ENCODE measurements around the gene OOEP. TPM values are rescaled to one million over a fixed set of nuclear protein-coding genes. Genes with fewer than 3 reads are reported as not detected.

The OOEP gene
- not detected for total RNA-seq

DNA sequence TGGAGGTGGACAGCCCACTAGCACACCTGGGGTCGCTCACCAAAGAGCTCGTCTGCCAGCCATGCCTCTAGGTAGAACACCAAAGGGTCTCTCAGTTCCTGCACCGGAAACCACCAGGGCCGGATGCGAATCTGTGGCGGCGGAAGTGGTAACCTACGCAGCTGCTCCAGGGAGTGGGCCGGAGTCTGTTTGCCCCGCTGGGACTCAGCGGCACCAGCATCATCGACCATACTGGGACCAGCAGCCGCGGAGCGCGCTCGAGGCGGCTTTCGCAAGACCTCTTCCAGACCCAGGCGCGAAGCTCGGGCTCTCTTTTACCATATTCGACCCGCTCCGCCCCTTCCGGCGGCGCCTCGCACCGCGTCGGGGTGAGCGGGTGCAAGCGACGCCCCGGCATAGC lies at the start of gene OOEP:
Gene OOEP (minus strand): TSS at position 335 of the 400 bp plus-strand sequence. CDS start 105 bp downstream, at position 230.
- no peak for TF ChIP-seq POLR2A (IDR thresholded peaks at IDR 0.05)
- TF ChIP-seq, protein P1, sequence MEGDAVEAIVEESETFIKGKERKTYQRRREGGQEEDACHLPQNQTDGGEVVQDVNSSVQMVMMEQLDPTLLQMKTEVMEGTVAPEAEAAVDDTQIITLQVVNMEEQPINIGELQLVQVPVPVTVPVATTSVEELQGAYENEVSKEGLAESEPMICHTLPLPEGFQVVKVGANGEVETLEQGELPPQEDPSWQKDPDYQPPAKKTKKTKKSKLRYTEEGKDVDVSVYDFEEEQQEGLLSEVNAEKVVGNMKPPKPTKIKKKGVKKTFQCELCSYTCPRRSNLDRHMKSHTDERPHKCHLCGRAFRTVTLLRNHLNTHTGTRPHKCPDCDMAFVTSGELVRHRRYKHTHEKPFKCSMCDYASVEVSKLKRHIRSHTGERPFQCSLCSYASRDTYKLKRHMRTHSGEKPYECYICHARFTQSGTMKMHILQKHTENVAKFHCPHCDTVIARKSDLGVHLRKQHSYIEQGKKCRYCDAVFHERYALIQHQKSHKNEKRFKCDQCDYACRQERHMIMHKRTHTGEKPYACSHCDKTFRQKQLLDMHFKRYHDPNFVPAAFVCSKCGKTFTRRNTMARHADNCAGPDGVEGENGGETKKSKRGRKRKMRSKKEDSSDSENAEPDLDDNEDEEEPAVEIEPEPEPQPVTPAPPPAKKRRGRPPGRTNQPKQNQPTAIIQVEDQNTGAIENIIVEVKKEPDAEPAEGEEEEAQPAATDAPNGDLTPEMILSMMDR (IDR thresholded peaks at IDR 0.05) = no peak
- Histone ChIP-seq H3K9me3 (no peaks in the 10 kb centered on the region), H3K27me3 (no peaks in the 10 kb centered on the region), H3K4me1 (no peaks in the 10 kb centered on the region), H3K27ac (no peak within 1 kb of the TSS), H3K4me3 (no peak within 1 kb of the TSS), H3K36me3 (no peaks in the 10 kb centered on the region)
- DNase-seq = no peak
- intact Hi-C loops (cut with DNase I; ENCODE audit: low total_unique reads) = no loop called here

DNA sequence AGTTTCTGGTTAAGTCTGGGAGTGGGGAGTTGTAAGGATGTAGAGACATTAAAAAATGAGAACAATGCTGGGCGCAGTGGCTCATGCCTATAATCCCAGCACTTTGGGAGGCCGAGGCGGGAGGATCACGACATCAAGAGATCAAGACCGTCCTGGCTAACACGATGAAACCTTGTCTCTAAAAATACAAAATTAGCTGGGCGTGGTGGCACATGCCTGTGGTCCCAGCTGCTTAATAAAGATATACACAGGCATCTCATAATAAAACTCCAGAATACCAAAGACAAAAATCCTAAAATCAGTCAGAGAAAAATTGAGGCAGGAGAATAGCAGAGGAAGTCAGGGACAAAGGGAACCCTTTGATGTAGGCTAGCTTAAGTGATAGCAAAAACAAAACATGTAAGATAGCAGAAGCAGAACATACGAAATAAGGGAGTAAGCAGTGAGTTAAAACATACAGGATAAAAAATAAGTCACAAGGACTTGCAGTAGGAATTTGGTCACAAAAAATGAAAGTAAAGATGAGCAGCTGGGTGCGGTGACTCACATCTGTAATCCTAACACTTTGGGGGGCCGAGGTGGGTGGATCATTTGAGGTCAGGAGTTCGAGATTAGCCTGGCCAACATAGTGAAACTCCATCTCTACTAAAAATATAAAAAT lies 48.5 kb upstream of the OOEP start:
- H3K27me3 ChIP-seq = no peaks in the 10 kb centered on the region
- no peaks in the 10 kb centered on the region for H3K9me3 ChIP-seq
- H3K27ac ChIP-seq = no peak overlapping the region
- TF ChIP-seq, protein P1 (IDR thresholded peaks at IDR 0.05) = no peak
- no peak for TF ChIP-seq POLR2A (IDR thresholded peaks at IDR 0.05)
- H3K4me3 ChIP-seq = no peak overlapping the region
- no peaks in the 10 kb centered on the region for H3K4me1 ChIP-seq
- DNase-seq = no peak
- intact Hi-C loops (cut with DNase I; ENCODE audit: low total_unique reads) = no loop called here
- no peaks in the 10 kb centered on the region for H3K36me3 ChIP-seq

DNA sequence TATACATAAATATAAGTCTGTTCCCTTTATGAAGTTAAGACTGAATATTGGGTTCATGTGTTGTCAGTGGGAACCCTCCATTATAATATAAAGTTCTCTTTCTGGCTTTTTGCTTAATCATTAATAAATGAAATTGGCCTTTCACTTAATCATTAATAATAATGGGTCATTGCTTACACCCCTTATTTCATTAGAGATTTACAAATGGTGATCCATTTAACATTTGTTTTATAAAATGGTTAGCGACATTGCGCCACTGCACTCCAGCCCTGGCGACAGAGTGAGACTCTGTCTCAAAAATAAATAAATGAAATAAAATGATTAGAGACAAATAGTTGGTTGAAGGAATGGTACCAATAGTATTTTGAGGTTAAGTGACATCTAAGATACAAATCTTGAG lies 43.4 kb upstream of the OOEP start:
- H3K4me1 ChIP-seq = no peaks in the 10 kb centered on the region
- no peak overlapping the region for H3K27ac ChIP-seq
- TF ChIP-seq, protein P1 (IDR thresholded peaks at IDR 0.05) = no peak
- no peak for TF ChIP-seq POLR2A (IDR thresholded peaks at IDR 0.05)
- intact Hi-C loops (cut with DNase I; ENCODE audit: low total_unique reads) = no loop called here
- H3K36me3 ChIP-seq = no peaks in the 10 kb centered on the region
- H3K27me3 ChIP-seq = no peaks in the 10 kb centered on the region
- no peak overlapping the region for H3K4me3 ChIP-seq
- no peak for DNase-seq
- H3K9me3 ChIP-seq = no peaks in the 10 kb centered on the region

DNA sequence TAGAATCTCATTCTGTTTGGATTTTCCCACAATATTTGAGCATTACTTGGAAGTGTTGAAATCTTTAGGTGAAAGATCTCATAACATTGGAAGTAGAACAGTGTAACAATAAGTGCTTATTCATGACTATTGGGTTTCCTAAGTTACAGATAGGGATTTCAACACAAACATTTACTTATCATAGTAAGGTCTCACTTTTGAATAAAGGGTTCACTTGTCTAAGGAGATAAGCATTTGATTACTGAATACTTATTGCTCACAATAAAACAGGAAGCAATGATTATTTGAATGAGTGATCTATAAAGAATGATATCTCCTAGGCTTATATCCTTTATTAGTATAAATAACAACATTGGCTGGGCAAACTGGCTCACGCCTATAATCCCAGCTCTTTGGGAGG lies 39.7 kb upstream of the OOEP start:
- H3K9me3 ChIP-seq = no peaks in the 10 kb centered on the region
- H3K4me3 ChIP-seq = no peak overlapping the region
- H3K36me3 ChIP-seq = no peaks in the 10 kb centered on the region
- no peak for DNase-seq
- TF ChIP-seq POLR2A (IDR thresholded peaks at IDR 0.05) = no peak
- TF ChIP-seq, protein P1 (IDR thresholded peaks at IDR 0.05) = no peak
- H3K4me1 ChIP-seq = no peaks in the 10 kb centered on the region
- intact Hi-C loops (cut with DNase I; ENCODE audit: low total_unique reads) = no loop called here
- H3K27me3 ChIP-seq = no peaks in the 10 kb centered on the region
- no peak overlapping the region for H3K27ac ChIP-seq

DNA sequence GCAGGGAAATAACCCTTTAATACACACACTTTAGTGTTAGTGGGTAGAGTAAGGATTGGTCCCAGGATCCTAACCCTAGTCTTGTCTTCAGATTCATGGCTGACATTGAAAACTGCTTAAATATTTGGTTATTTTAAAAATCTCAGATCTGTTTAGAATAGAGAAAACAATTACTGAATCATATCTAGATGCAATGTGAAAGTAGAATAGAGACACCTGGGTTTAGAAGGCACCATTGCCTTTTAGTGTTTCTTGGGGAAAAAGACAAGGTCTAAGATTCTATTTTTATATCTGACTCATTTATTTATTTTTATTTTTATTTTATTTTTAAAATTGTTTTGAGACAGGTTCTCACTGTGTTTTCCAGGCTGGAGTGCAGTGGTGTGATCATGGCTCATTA lies 31.0 kb upstream of the OOEP start:
- Histone ChIP-seq H3K4me3 (no peak overlapping the region), H3K4me1 (no peaks in the 10 kb centered on the region), H3K36me3 (no peaks in the 10 kb centered on the region), H3K27me3 (no peaks in the 10 kb centered on the region), H3K9me3 (no peaks in the 10 kb centered on the region), H3K27ac (no peak overlapping the region)
- TF ChIP-seq, protein P1 (IDR thresholded peaks at IDR 0.05) = no peak
- TF ChIP-seq POLR2A (IDR thresholded peaks at IDR 0.05) = no peak
- DNase-seq = no peak
- intact Hi-C loops (cut with DNase I; ENCODE audit: low total_unique reads) = no loop called here
